SK-N-SH (cell line): ENCODE measurements around the gene TBCD. TPM values are rescaled to one million over a fixed set of nuclear protein-coding genes. Genes with fewer than 3 reads are reported as not detected.
"Not testable (repeated sequence)": the region's sequence is repeated elsewhere in the genome, so short reads cannot be mapped to it uniquely, and the experiment has no call there.

Experiments used
- CTCF ChIA-PET: fragments of 300-600, 350-600 bp; formaldehyde crosslinking; extraction: SDS; loops from one replicate; lab custom pipeline; 2021; lab: Yijun Ruan, JAX
- POLR2A ChIA-PET: fragments of 350-600 bp; sonication (Branson Sonifier 250); formaldehyde crosslinking; extraction: SDS; loops from one replicate; lab custom pipeline; 2020; ENCODE audit warnings: antibody characterized with exemption, inconsistent platforms; lab: Yijun Ruan, JAX
- DNase-seq: peaks from one replicate; pipeline ENCODE4 v3.0.0; 2012
- H2AFZ ChIP-seq: fragments of 200-600 bp; sonication (generic); 2 replicates; pipeline ENCODE4 v1.8.1; 2016; ENCODE audit warnings: antibody characterized with exemption, mild to moderate bottlenecking, low read depth
- H3F3A ChIP-seq: fragments of 200-600 bp; sonication (generic); replicated peaks from 2 replicates; pipeline ENCODE3; 2016; ENCODE audit warnings: antibody characterized with exemption, mild to moderate bottlenecking; ENCODE audit not compliant: insufficient read depth
- H3K27ac ChIP-seq, 2 experiments: fragments of 200-500 bp in 1 of 2; fragments of 200-600 bp in 1 of 2; sonication (Bioruptor generic) in 1 of 2; sonication (generic), shearing (Covaris generic) in 1 of 2; 2 replicates each; pipeline versions ENCODE4 v1.5.1 to v1.6.1; 2014 to 2016; ENCODE audit warnings: low read depth in 2 of 2, inconsistent platforms in 1 of 2, low read length in 1 of 2, mild to moderate bottlenecking in 1 of 2, mixed read lengths in 1 of 2
- H3K27me3 ChIP-seq: fragments of 200-600 bp; sonication (generic), shearing (Covaris generic); 2 replicates; pipeline ENCODE4 v1.6.1; 2016; ENCODE audit warnings: mixed run types; ENCODE audit not compliant: insufficient read depth
- H3K36me3 ChIP-seq, 2 experiments: fragments of 200-500 bp in 1 of 2; fragments of 200-600 bp in 1 of 2; sonication (Bioruptor generic) in 1 of 2; sonication (generic) in 1 of 2; replicated peaks in 1 of 2; 2 replicates each; pipeline versions ENCODE3 to v1.5.1; 2014 to 2016; ENCODE audit warnings: low read length in 1 of 2, mild to moderate bottlenecking in 1 of 2; ENCODE audit not compliant: insufficient read depth in 2 of 2, control insufficient read depth in 1 of 2
- H3K4me1 ChIP-seq, 2 experiments: fragments of 200-500 bp in 1 of 2; fragments of 200-600 bp in 1 of 2; sonication (Bioruptor generic) in 1 of 2; sonication (generic), shearing (Covaris generic) in 1 of 2; 2 replicates each; pipeline versions ENCODE4 v1.5.1 to v1.6.1; 2014 to 2016; ENCODE audit warnings: low read depth in 1 of 2, low read length in 1 of 2, mixed run types in 1 of 2; ENCODE audit not compliant: insufficient read depth in 2 of 2, control insufficient read depth in 1 of 2
- H3K4me2 ChIP-seq: fragments of 200-600 bp; sonication (generic), shearing (Covaris generic); 2 replicates; pipeline ENCODE4 v1.6.1; 2017; ENCODE audit warnings: mixed run types
- H3K4me3 ChIP-seq, 2 experiments: fragments of 200-500 bp in 1 of 2; fragments of 200-600 bp in 1 of 2; sonication (Bioruptor generic) in 1 of 2; sonication (generic), shearing (Covaris generic) in 1 of 2; 2 replicates each; pipeline versions ENCODE4 v1.5.1 to v1.8.1; 2014 to 2016; ENCODE audit warnings: low read depth in 2 of 2, inconsistent platforms in 1 of 2, low read length in 1 of 2, mild to moderate bottlenecking in 1 of 2, mixed read lengths in 1 of 2, moderate library complexity in 1 of 2
- H3K79me2 ChIP-seq: fragments of 200-600 bp; sonication (generic); 2 replicates; pipeline ENCODE4 v1.8.1; 2017; ENCODE audit warnings: mild to moderate bottlenecking; ENCODE audit not compliant: insufficient read depth
- H3K9ac ChIP-seq: fragments of 200-600 bp; sonication (generic); 2 replicates; pipeline ENCODE4 v1.6.1; 2017; ENCODE audit warnings: mixed run types
- H3K9me2 ChIP-seq: fragments of 200-600 bp; sonication (generic); 2 replicates; pipeline ENCODE4 v1.6.1; 2017; ENCODE audit warnings: mixed run types
- H3K9me3 ChIP-seq: fragments of 200-600 bp; sonication (generic); 2 replicates; pipeline ENCODE4 v1.6.1; 2017; ENCODE audit warnings: mixed run types, mild to moderate bottlenecking, moderate library complexity
- H4K20me1 ChIP-seq: fragments of 200-600 bp; sonication (generic); 2 replicates; pipeline ENCODE4 v1.6.1; 2017; ENCODE audit warnings: mild to moderate bottlenecking, mixed run types; ENCODE audit not compliant: insufficient read depth
- CHD2 ChIP-seq: fragments of 150-350 bp; IDR thresholded peaks from 2 replicates; pipeline ENCODE4 v1.6.1; 2018; ENCODE audit warnings: low read length; ENCODE audit not compliant: partially characterized antibody
- CTCF ChIP-seq: fragments of 200-600 bp; sonication (generic); IDR thresholded peaks from 2 replicates; pipeline ENCODE4 v1.6.1; 2017; ENCODE audit warnings: antibody characterized with exemption, mild to moderate bottlenecking, moderate library complexity
- FOXJ3 ChIP-seq: sonication (generic); formaldehyde crosslinking; IDR thresholded peaks from 2 replicates; pipeline ENCODE4 v1.5.1; 2020; ENCODE audit warnings: mild to moderate bottlenecking, missing genetic modification reagents
- FOXM1 ChIP-seq: IDR thresholded peaks from 2 replicates; pipeline ENCODE4 v1.4.0; 2012; ENCODE audit warnings: low read depth, mild to moderate bottlenecking
- GABPA ChIP-seq: IDR thresholded peaks from 2 replicates; pipeline ENCODE4 v1.4.0; 2012; ENCODE audit warnings: low read depth, mild to moderate bottlenecking
- IRF3 ChIP-seq: fragments of 150-350 bp; IDR thresholded peaks from 2 replicates; pipeline ENCODE4 v1.6.1; 2016; ENCODE audit warnings: mild to moderate bottlenecking, low read depth, low read length
- JUND ChIP-seq: IDR thresholded peaks from 2 replicates; pipeline ENCODE4 v1.4.0; 2012
- NFIC ChIP-seq: IDR thresholded peaks from 2 replicates; pipeline ENCODE4 v1.4.0; 2012; ENCODE audit warnings: borderline replicate concordance
- RAD21 ChIP-seq: IDR thresholded peaks from 2 replicates; pipeline ENCODE4 v1.6.1; 2012; ENCODE audit warnings: mild to moderate bottlenecking, low read length
- RCOR1 ChIP-seq: fragments of 150-350 bp; IDR thresholded peaks from 2 replicates; pipeline ENCODE4 v1.6.1; 2017; ENCODE audit warnings: antibody characterized with exemption, low read length
- RXRA ChIP-seq: IDR thresholded peaks from 2 replicates; pipeline ENCODE4 v1.4.0; 2012; ENCODE audit warnings: low read depth, mild to moderate bottlenecking, borderline replicate concordance
- TCF12 ChIP-seq: IDR thresholded peaks from 2 replicates; pipeline ENCODE4 v1.4.0; 2012
- WGBS: methylation state at CpG from one replicate; pipeline ENCODE4 v1.1.6; 2017; ENCODE audit warnings: low lambda C conversion rate; 5-methylcytosine and 5-hydroxymethylcytosine counted together
- polyA plus RNA-seq, 3 experiments: library from polyadenylated mRNA; depleted of rRNA; stranded (reverse); fragments of >200 nt; gene quantifications; 2 replicates each; pipeline ENCODE4 v1.2.3, GENCODE V29; 2012
- TF ChIP-seq, protein P1 (sequence below): IDR thresholded peaks from 2 replicates; pipeline ENCODE4 v1.4.0; 2012; ENCODE audit warnings: low read depth, borderline replicate concordance
- TF ChIP-seq, protein P2 (sequence below): IDR thresholded peaks from 2 replicates; pipeline ENCODE4; 2012
- TF ChIP-seq, protein P3 (sequence below): fragments of 150-350 bp; IDR thresholded peaks from 2 replicates; pipeline ENCODE4 v1.6.1; 2017; ENCODE audit warnings: antibody characterized with exemption, low read length, low read depth, borderline replicate concordance

Gene TBCD
- polyA plus RNA-seq, 1 of the 3 experiments (the other 2 are of a cell fraction) = 107 TPM

- no peak overlapping the region for H3K27ac ChIP-seq
- TF ChIP-seq RXRA = no peak
- no peak for TF ChIP-seq NFIC
- no peak for TF ChIP-seq FOXJ3 (CRISPR knock-in tag)
- TF ChIP-seq, protein P1, sequence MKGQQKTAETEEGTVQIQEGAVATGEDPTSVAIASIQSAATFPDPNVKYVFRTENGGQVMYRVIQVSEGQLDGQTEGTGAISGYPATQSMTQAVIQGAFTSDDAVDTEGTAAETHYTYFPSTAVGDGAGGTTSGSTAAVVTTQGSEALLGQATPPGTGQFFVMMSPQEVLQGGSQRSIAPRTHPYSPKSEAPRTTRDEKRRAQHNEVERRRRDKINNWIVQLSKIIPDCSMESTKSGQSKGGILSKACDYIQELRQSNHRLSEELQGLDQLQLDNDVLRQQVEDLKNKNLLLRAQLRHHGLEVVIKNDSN = no peak
- TF ChIP-seq RCOR1 = no peak
- TF ChIP-seq FOXM1 = no peak
- no peak for TF ChIP-seq CHD2
- TF ChIP-seq TCF12 = no peak
- TF ChIP-seq, protein P2, sequence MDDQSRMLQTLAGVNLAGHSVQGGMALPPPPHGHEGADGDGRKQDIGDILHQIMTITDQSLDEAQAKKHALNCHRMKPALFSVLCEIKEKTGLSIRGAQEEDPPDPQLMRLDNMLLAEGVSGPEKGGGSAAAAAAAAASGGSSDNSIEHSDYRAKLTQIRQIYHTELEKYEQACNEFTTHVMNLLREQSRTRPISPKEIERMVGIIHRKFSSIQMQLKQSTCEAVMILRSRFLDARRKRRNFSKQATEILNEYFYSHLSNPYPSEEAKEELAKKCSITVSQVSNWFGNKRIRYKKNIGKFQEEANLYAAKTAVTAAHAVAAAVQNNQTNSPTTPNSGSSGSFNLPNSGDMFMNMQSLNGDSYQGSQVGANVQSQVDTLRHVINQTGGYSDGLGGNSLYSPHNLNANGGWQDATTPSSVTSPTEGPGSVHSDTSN = no peak
- TF ChIP-seq JUND = no peak
- TF ChIP-seq CTCF = no peak
- no peak for TF ChIP-seq GABPA
- TF ChIP-seq RAD21 = no peak
- no peak for TF ChIP-seq IRF3
- TF ChIP-seq, protein P3, sequence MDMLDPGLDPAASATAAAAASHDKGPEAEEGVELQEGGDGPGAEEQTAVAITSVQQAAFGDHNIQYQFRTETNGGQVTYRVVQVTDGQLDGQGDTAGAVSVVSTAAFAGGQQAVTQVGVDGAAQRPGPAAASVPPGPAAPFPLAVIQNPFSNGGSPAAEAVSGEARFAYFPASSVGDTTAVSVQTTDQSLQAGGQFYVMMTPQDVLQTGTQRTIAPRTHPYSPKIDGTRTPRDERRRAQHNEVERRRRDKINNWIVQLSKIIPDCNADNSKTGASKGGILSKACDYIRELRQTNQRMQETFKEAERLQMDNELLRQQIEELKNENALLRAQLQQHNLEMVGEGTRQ = no peak
- H3K36me3 ChIP-seq = no peaks in the 10 kb centered on the region
- H3K4me3 ChIP-seq = no peak overlapping the region
- 84% methylated on average over 18 of the region's 18 CpGs for WGBS
- H3K9ac ChIP-seq = no peak overlapping the region
- peaks cover 0 to 4% of the 10 kb centered on the region in 2 experiments; a peak in 1 of 4 replicates for H3K4me1 ChIP-seq
- H3F3A ChIP-seq = no peaks in the 10 kb centered on the region
- H3K9me3 ChIP-seq = no peaks in the 10 kb centered on the region
- H3K79me2 ChIP-seq = no peaks in the 10 kb centered on the region
- no peaks in the 10 kb centered on the region for H3K9me2 ChIP-seq
- H2AFZ ChIP-seq = no peak overlapping the region
- no peaks in the 10 kb centered on the region for H3K27me3 ChIP-seq
- DNase-seq = no peak
- H4K20me1 ChIP-seq = no peaks in the 10 kb centered on the region
- POLR2A ChIA-PET = no interaction called here
- no peak overlapping the region for H3K4me2 ChIP-seq
- CTCF ChIA-PET = no interaction called here
These were observed 215.6 kb downstream of the TBCD start for GRCh38 chr17:82967268-82968032.

- H3F3A ChIP-seq, H3K9ac ChIP-seq, H3K36me3 ChIP-seq, H3K27ac ChIP-seq, H3K9me3 ChIP-seq, H2AFZ ChIP-seq, H3K4me3 ChIP-seq, DNase-seq, CTCF ChIA-PET, H3K4me2 ChIP-seq, H3K9me2 ChIP-seq, H3K27me3 ChIP-seq, H4K20me1 ChIP-seq, H3K79me2 ChIP-seq, H3K4me1 ChIP-seq: not testable (repeated sequence)
- POLR2A ChIA-PET = interaction anchor here (0.7 kb wide), 1 partner anchor 11 kb away, joined by 5 read pairs; no protein-coding TSS in a partner anchor
- 68% methylated on average over 25 of the region's 33 CpGs for WGBS
These were observed 216.4 kb downstream of the TBCD start for GRCh38 chr17:82968033-82968841.
